Cardiac fibroblast (primary cell): Measurements from ENCODE around the gene EXOC6.

Experiments used
- DNase-seq, 2 donors: peaks; one replicate each; pipeline versions ENCODE4 v3.0.0 to v3.0.0-alpha.2; 2010; ENCODE audit warnings: low read depth in 2 of 2
- H3K4me3 ChIP-seq, 2 donors: replicated peaks in 1 of 2; 1 replicate in 1 of 2; 2 replicates in 1 of 2; pipeline ENCODE4 v1.5.1; 2011; ENCODE audit warnings: low read depth in 2 of 2, low read length in 2 of 2, mild to moderate bottlenecking in 2 of 2, moderate library complexity in 1 of 2
- TF ChIP-seq, protein P1 (sequence below): IDR thresholded peaks from one replicate; pipeline ENCODE4 v1.5.1; 2011; ENCODE audit warnings: low read depth, mild to moderate bottlenecking, low read length, inconsistent platforms

EXOC6 gene

DNA sequence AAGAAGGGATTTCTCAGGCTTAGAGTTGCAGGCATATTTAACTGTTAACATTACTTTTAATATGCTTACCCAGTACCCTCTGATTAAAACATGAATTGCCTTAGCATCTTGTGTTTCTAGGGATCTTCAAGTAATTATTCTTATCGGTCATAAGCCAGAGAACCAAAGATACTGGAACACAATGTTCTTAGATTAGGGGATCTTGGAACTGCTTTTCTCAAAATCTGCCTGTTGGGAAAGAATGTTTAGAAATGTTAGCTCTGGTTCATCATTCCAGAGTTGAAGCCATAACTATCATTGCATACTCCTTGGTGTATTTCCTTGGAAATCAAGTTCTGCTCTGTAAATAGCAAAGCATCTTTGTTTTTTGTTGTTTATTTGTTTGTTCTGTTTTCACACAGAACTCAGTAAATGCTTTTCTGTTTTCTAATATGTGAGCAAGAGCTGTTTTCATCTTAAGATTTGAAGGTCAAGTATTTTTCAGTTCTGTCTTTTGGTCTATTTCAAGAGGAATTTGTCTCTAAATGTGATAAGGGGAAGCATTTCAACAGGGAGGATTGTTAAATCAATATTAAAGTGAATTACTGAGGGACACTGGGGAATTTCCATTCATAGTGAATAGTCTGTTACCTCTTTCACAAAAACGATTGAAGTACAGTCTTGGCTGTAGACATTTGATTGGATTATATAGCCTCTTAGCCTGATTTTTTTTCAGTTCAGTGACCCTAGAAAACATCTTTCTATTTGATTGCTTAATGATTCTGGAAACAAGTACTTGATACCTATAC is 109.1 kb downstream of the EXOC6 start:
- peak in 1 of 2 donors; percentile 44 for DNase-seq
- TF ChIP-seq, protein P1, sequence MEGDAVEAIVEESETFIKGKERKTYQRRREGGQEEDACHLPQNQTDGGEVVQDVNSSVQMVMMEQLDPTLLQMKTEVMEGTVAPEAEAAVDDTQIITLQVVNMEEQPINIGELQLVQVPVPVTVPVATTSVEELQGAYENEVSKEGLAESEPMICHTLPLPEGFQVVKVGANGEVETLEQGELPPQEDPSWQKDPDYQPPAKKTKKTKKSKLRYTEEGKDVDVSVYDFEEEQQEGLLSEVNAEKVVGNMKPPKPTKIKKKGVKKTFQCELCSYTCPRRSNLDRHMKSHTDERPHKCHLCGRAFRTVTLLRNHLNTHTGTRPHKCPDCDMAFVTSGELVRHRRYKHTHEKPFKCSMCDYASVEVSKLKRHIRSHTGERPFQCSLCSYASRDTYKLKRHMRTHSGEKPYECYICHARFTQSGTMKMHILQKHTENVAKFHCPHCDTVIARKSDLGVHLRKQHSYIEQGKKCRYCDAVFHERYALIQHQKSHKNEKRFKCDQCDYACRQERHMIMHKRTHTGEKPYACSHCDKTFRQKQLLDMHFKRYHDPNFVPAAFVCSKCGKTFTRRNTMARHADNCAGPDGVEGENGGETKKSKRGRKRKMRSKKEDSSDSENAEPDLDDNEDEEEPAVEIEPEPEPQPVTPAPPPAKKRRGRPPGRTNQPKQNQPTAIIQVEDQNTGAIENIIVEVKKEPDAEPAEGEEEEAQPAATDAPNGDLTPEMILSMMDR = no peak
- no peak overlapping the region for H3K4me3 ChIP-seq

DNA sequence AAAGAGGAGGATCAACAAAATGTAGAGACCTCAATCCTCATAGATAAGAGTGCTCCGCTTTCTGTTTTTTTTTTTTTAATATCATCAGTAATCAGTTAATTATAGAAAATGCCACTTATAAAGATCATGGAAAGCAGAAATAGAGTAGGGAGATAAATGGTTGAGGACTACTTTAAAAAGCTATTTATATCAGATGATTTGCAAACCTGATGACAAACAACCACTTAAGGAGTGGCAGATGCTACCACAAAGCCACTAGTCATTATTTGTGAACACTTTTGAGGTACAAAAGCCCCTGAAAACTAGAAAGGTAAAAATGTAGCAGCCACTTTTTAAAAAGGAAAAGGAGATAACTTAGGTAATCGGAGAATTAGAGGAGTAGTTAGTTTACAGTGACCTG is 113.3 kb downstream of the EXOC6 start:
- no peak for DNase-seq
- H3K4me3 ChIP-seq = no peak overlapping the region

DNA sequence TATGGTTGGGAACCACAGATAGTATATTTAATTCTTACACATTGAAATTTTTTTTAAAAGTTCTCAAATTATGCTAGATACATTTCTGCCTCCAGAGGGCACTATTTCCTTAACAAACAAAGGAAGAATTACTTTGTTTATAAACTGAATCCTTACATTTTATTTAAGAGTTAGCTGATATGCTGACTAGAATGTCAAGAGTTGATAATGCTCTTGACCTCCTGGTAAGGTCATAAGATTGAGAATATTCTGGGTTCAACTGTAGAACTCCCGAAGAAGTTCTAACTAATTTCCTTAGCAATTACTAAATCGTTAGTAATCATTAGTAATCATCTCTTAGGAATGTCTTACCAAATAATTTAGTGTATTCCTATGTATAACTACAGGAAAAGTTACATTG is 117.0 kb downstream of the EXOC6 start:
- DNase-seq = peak; percentile 77 to 85
- TF ChIP-seq, protein P1 = peak; percentile 46
- no peak overlapping the region for H3K4me3 ChIP-seq

More for the DNA sequence above, 113.3 kb downstream of the EXOC6 start:
- TF ChIP-seq, protein P1 = no peak

DNA sequence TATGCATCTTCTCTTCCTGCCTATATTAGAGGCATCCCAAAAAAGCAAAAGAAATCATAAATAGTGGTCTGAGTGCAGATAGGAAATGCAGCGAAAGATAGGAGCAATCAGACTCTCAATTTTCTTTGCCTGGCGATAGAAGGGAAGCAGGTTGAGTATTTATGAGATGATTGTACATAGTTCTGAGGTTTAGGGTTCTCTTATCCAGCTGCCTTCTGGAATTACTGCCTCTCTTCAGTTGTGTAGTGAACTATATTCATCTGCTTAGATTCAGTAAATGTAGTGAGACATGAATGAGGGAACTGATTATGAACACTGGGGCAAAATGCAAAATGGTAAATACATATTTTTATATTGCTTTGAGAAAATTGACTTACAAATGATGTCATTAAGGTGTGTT is 119.3 kb downstream of the EXOC6 start:
- H3K4me3 ChIP-seq = no peak overlapping the region
- TF ChIP-seq, protein P1 = no peak
- DNase-seq = no peak

DNA sequence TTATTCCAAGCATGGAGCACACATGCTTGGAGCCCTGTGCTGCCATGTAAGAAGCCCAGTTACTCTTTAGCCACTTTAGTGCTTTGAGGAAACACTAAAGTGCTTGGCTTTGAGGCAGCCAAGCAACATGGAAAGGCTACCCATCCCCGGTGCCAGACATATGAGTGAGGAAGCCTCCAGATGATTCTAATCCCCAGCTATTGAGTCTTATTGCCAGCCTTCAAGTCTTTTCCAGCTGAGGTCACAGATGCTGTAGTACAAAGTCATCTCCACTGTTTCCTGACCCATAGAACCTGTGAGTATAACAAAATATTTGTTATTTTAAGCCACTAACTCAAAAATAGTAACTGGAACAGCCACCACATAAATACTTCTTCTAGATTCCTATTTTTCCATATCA is 120.8 kb downstream of the EXOC6 start:
- TF ChIP-seq, protein P1 = no peak
- no peak overlapping the region for H3K4me3 ChIP-seq
- DNase-seq = peak in 1 of 2 donors; percentile 56

DNA sequence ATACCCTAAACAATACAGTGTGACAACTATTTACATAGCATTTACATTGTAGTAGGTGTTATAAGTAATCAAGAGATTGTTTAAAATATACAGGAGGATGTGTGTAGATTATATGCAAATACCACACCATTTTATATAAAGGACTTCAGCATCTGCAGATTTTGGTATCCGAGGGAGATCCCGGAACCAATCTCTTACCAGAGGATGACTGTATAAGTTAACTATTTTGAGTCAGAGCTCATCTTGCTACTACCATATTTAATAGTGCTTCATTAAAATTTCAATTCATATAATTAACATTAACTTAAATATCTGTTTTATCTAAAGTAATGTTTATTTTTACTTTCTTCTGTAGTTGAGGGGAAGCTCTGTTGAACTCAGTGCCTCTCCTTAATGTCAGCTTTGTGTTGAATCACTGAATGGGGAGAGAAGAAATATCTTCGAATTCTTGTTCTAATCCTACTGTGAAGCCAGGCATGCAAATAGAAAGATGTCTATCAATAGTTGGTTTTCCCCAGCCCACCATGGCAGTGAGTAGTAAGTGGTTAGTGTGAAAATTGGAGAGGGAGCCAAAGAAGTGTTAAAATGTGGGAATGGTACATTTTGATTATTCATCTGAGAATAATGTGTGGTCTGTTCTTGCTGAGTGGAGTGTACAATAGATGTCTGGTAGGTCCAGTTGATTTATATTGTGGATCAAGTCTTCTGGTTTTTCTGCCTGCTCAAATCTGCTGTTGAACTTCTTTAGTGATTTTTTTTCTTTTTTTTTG is 122.2 kb downstream of the EXOC6 start:
- peak in 1 of 2 donors; percentile 42 for DNase-seq
- H3K4me3 ChIP-seq = no peak overlapping the region
- TF ChIP-seq, protein P1 = no peak
